Fibroblast of lung (primary cell): ENCODE results near the gene PROB1. TPM values are rescaled to one million over a fixed set of nuclear protein-coding genes. Genes with fewer than 3 reads are reported as not detected.

Source experiments
- DNase-seq, 2 donors: peaks; one replicate each; pipeline versions ENCODE4 v3.0.0 to v3.0.0-alpha.2; 2010; ENCODE audit warnings: low read depth in 2 of 2
- H2AFZ ChIP-seq: 2 replicates; pipeline ENCODE4 v1.5.1; 2012; ENCODE audit warnings: low read length, control low read depth, inconsistent platforms
- H3K27ac ChIP-seq: 2 replicates; pipeline ENCODE4 v1.5.1; 2011; ENCODE audit warnings: low read length, control low read depth; ENCODE audit not compliant: insufficient read depth
- H3K27me3 ChIP-seq: 2 replicates; pipeline ENCODE4 v1.5.1; 2011; ENCODE audit warnings: mild to moderate bottlenecking, low read length; ENCODE audit not compliant: control insufficient read depth, insufficient read depth
- H3K36me3 ChIP-seq: 2 replicates; pipeline ENCODE4 v1.5.1; 2011; ENCODE audit warnings: low read length; ENCODE audit not compliant: control insufficient read depth, insufficient read depth
- H3K4me1 ChIP-seq: 2 replicates; pipeline ENCODE4 v1.5.1; 2011; ENCODE audit warnings: low read length; ENCODE audit not compliant: control insufficient read depth, insufficient read depth; ENCODE audit errors: extremely low read depth
- H3K4me2 ChIP-seq: 2 replicates; pipeline ENCODE4 v1.5.1; 2011; ENCODE audit warnings: low read length, control low read depth; ENCODE audit not compliant: insufficient read depth; ENCODE audit errors: extremely low read depth
- H3K4me3 ChIP-seq, 4 experiments: fragments of 200-600 bp in 1 of 4; sonication (generic) in 1 of 4; replicated peaks in 1 of 4; 2 replicates each; pipeline ENCODE4 v1.5.1; 2011 to 2016; ENCODE audit warnings: low read length in 4 of 4, low read depth in 3 of 4, mild to moderate bottlenecking in 3 of 4, control low read depth in 2 of 4, inconsistent platforms in 1 of 4, mixed read lengths in 1 of 4; ENCODE audit not compliant: insufficient read depth in 1 of 4; ENCODE audit errors: control extremely low read depth in 1 of 4
- H3K79me2 ChIP-seq: 2 replicates; pipeline ENCODE4 v1.5.1; 2012; ENCODE audit warnings: mild to moderate bottlenecking, low read length, inconsistent platforms; ENCODE audit not compliant: control insufficient read depth, insufficient read depth
- H3K9ac ChIP-seq: 2 replicates; pipeline ENCODE4 v1.5.1; 2011; ENCODE audit warnings: mild to moderate bottlenecking, low read length, control low read depth; ENCODE audit not compliant: insufficient read depth
- H3K9me3 ChIP-seq: 2 replicates; pipeline ENCODE4 v1.5.1; 2012; ENCODE audit warnings: low read depth, low read length; ENCODE audit not compliant: control insufficient read depth, insufficient read depth
- H4K20me1 ChIP-seq: 2 replicates; pipeline ENCODE4 v1.5.1; 2011; ENCODE audit warnings: low read length; ENCODE audit not compliant: control insufficient read depth, insufficient read depth; ENCODE audit errors: extremely low read depth
- EZH2 ChIP-seq: IDR thresholded peaks from 2 replicates; pipeline ENCODE4 v1.5.1; 2012; ENCODE audit warnings: low read length, control low read depth, mild to moderate bottlenecking; ENCODE audit errors: missing control alignments
- polyA plus RNA-seq, 2 donors: library from polyadenylated mRNA; depleted of rRNA in 1 of 2; stranded (reverse) in 1 of 2; unstranded in 1 of 2; fragments of >200 nt; gene quantifications; 2 replicates each; pipeline ENCODE4 v1.2.1, GENCODE V29; 2011 to 2012; ENCODE audit warnings: missing spikeins in 1 of 2
- total RNA-seq: library from RNA; depleted of rRNA; stranded (reverse); fragments of >200 nt; gene quantifications from 2 replicates; pipeline ENCODE4 v1.2.1, GENCODE V29; 2014
- TF ChIP-seq, protein P1 (sequence below), 2 donors: IDR thresholded peaks in 1 of 2; conservative IDR thresholded peaks in 1 of 2; 1 replicate in 1 of 2; 2 replicates in 1 of 2; pipeline ENCODE4 v1.5.1; 2011 to 2012; ENCODE audit warnings: low read length in 2 of 2, control low read depth in 1 of 2, inconsistent platforms in 1 of 2, low read depth in 1 of 2, mild to moderate bottlenecking in 1 of 2

Gene PROB1
- total and polyA plus RNA-seq, 2 donors (not counting 1 experiment from before 2014, with no cell fraction given): 0.34 to 1.5 TPM

DNA sequence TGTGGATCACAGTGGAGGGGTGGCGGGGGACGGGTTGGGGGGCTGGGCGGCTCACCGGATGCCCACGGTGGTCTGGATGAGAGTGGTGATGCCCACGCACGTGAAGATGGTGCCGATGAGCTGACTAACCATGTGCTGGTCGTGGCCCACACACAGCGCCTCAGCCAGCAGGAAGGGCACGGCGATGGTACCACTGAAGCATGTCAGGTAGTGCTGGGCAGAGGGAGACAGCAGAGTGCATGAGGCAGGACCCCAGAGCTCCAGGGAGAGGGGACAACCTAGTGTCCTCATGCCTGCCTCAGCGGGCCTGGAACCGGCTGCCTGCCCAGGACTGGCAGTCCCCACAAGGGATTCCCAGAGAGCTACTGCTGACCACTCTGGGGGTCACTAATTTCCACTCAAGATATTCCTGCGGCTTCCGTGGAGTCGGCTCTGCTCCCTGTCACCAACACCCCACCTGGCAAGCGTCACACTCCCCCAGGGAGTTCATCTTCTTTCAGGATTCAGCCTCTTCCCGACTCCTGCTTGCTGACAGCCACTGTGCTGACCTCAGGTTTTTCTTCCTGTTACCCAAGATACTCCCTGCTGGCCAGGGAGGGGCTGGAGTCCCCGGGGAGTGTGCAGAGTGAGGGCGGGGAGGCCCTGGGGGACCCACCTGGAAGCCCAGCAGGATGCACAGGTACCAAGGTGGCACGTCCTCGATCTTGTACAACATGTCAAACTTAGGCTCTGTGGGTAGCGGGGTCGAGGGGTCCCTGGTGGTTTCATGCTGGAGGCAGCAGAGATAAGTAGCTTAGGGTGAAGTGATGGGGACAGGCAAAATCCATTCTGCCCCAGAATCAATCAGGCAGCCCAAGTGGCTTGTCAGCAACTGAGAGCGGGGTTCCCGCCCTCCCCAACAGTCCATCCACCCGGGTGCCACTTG is 12.8 kb downstream of the PROB1 start:
- H3K36me3 ChIP-seq: no peaks in the 10 kb centered on the region
- TF ChIP-seq EZH2: no peak
- TF ChIP-seq, protein P1, sequence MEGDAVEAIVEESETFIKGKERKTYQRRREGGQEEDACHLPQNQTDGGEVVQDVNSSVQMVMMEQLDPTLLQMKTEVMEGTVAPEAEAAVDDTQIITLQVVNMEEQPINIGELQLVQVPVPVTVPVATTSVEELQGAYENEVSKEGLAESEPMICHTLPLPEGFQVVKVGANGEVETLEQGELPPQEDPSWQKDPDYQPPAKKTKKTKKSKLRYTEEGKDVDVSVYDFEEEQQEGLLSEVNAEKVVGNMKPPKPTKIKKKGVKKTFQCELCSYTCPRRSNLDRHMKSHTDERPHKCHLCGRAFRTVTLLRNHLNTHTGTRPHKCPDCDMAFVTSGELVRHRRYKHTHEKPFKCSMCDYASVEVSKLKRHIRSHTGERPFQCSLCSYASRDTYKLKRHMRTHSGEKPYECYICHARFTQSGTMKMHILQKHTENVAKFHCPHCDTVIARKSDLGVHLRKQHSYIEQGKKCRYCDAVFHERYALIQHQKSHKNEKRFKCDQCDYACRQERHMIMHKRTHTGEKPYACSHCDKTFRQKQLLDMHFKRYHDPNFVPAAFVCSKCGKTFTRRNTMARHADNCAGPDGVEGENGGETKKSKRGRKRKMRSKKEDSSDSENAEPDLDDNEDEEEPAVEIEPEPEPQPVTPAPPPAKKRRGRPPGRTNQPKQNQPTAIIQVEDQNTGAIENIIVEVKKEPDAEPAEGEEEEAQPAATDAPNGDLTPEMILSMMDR (conservative IDR thresholded peaks at IDR 0.05 in 1 of 2, IDR thresholded peaks at IDR 0.05 in 1 of 2; ENCODE audit: low read depth in 1 of 2, low read length in 2 of 2): no peak
- H3K4me2 ChIP-seq: no peak overlapping the region
- no peak overlapping the region for H2AFZ ChIP-seq
- no peaks in the 10 kb centered on the region for H4K20me1 ChIP-seq
- no peaks in the 10 kb centered on the region for H3K4me1 ChIP-seq
- no peak overlapping the region for H3K4me3 ChIP-seq
- H3K79me2 ChIP-seq: no peaks in the 10 kb centered on the region
- no peak overlapping the region for H3K9ac ChIP-seq
- H3K9me3 ChIP-seq: no peaks in the 10 kb centered on the region
- no peak overlapping the region for H3K27ac ChIP-seq
- H3K27me3 ChIP-seq: no peaks in the 10 kb centered on the region
- no peak for DNase-seq

DNA sequence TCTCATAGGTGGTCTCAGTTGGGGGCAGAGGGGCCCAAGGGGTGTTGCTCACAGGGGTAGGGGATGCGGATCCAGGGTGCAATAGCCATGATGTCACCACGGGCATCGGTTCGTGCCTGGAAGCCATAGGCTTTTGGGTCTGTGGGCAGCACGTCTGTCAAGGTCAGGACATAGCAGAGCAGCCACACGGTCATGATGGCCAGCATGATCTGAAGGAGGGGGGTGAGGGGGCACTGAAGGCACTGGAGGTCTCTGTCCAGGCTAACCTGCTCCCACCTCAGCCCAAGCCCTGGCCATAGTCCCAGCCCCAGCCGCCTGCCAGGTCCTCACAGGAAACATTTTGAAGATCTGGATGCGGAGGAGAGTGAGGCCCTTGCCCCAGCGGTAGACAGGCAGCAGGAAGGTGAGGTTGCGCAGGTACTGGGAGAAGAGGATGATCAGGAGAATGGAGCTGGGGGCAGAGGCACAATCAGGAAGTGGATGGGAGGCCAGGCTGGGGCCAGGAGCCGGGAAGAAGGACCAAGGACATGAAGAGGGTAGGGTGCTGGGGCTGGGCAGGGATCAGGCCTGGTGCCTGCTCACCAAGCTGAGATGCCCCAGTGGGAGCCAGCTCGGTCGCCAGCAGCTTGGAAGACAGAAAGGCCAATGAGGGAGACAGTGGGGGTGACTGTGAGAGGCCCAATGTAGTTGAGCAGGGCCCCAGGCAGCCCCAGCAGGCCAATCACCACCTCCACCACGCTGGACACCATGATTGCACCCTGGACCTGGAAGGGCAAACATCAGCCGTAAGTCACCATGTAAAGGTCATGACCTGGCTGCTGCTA is 15.1 kb downstream of the PROB1 start:
- Histone ChIP-seq H3K4me2 (no peak overlapping the region), H4K20me1 (no peaks in the 10 kb centered on the region)

DNA sequence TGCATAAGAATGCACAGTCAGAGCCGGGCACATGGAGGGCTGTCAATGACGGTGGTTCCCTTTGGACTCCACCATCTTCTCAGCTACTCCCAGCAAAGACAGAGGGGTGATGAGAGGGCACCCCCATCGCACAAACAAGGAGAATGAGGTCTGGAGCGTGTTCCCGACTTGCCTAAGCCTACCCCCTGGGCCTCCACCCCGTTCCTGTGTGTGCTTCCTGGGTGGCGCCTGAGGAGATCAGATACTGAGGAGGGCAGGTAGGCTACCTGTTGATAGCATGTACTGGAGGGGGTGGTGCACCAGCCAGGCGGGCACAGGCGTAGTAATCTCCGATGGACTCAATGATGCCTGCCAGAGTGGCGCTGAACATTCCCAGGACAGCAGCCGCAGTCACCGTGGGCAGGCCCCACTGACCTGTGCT is 16.0 kb downstream of the PROB1 start:
- no peak overlapping the region for H3K4me2 ChIP-seq
- H4K20me1 ChIP-seq: no peaks in the 10 kb centered on the region
- no peaks in the 10 kb centered on the region for H3K79me2 ChIP-seq
- H3K9ac ChIP-seq: no peak overlapping the region
- H3K4me1 ChIP-seq: no peaks in the 10 kb centered on the region
- H3K4me3 ChIP-seq: no peak overlapping the region
- no peaks in the 10 kb centered on the region for H3K36me3 ChIP-seq
- H3K27ac ChIP-seq: no peak overlapping the region
- TF ChIP-seq, protein P1 (conservative IDR thresholded peaks at IDR 0.05 in 1 of 2, IDR thresholded peaks at IDR 0.05 in 1 of 2; ENCODE audit: low read depth in 1 of 2, low read length in 2 of 2): no peak
- no peak for TF ChIP-seq EZH2
- H2AFZ ChIP-seq: no peak overlapping the region
- H3K27me3 ChIP-seq: no peaks in the 10 kb centered on the region
- DNase-seq: no peak
- no peaks in the 10 kb centered on the region for H3K9me3 ChIP-seq

More for the DNA sequence above, 15.1 kb downstream of the PROB1 start:
- DNase-seq: no peak
- H2AFZ ChIP-seq: no peak overlapping the region
- no peak for TF ChIP-seq EZH2
- H3K4me1 ChIP-seq: no peaks in the 10 kb centered on the region
- H3K9ac ChIP-seq: no peak overlapping the region
- H3K79me2 ChIP-seq: no peaks in the 10 kb centered on the region
- no peak overlapping the region for H3K27ac ChIP-seq
- H3K4me3 ChIP-seq: no peak overlapping the region
- H3K27me3 ChIP-seq: no peaks in the 10 kb centered on the region
- H3K36me3 ChIP-seq: no peaks in the 10 kb centered on the region
- no peaks in the 10 kb centered on the region for H3K9me3 ChIP-seq
